K562 (cell line): ENCODE results near the gene CTIF. TPM values are rescaled to one million over a fixed set of nuclear protein-coding genes. Genes with fewer than 3 reads are reported as not detected.

Source experiments
- ATAC-seq: fragments of 200-7000 bp; cut with Tn5 transposase; 3 replicates; pipeline ENCODE4 v1.9.1; 2020; ENCODE audit warnings: moderate library complexity
- BruUV-seq: library from RNA; stranded (reverse); fragments of 400-500 nt; replicated peaks from 2 replicates; lab custom pipeline; 2021; lab: Mats Ljungman, UMichigan
- CTCF ChIA-PET: fragments of 300-600 bp; formaldehyde crosslinking; extraction: SDS; loops from one replicate; lab custom pipeline; 2021; ENCODE audit warnings: low intra/inter-chr PET ratio; lab: Yijun Ruan, JAX
- POLR2A ChIA-PET: fragments of 300-600, 350-650 bp; sonication (Branson Sonifier 250); formaldehyde crosslinking; extraction: SDS; loops from one replicate; lab custom pipeline; 2021; ENCODE audit warnings: antibody characterized with exemption, inconsistent platforms; lab: Yijun Ruan, JAX
- DNase-seq, 4 experiments: peaks; one replicate each; pipeline versions ENCODE4 v3.0.0 to v3.0.0-alpha.2; 2011 to 2018; ENCODE audit warnings: low spot score in 3 of 4, mixed read lengths in 3 of 4; ENCODE audit errors: extremely low read depth in 1 of 4
- FAIRE-seq: peaks from 2 replicates; lab custom pipeline; 2011; peaks lifted over from hg19 to GRCh38; lab: Jason Lieb, UNC
- H2AFZ ChIP-seq: 2 replicates; pipeline ENCODE4 v1.6.0; 2011; ENCODE audit warnings: low read depth, low read length, control low read depth, inconsistent platforms
- H3K27ac ChIP-seq: fragments of 200-600 bp; 3 replicates; pipeline ENCODE4 v1.8.0; 2011; ENCODE audit warnings: low read depth, mild to moderate bottlenecking, control low read depth, inconsistent platforms, low read length, moderate library complexity, mixed read lengths; ENCODE audit errors: extremely low read depth
- H3K27me3 ChIP-seq, 2 experiments: fragments of 300-600 bp in 1 of 2; 2 replicates in 1 of 2; 3 replicates in 1 of 2; pipeline versions ENCODE4 v1.6.0 to v1.8.0; 2011; ENCODE audit warnings: inconsistent platforms in 2 of 2, low read length in 2 of 2, mild to moderate bottlenecking in 1 of 2, mixed read lengths in 1 of 2, moderate library complexity in 1 of 2; ENCODE audit not compliant: control insufficient read depth in 2 of 2, insufficient read depth in 2 of 2
- H3K36me3 ChIP-seq: fragments of 300-600 bp; 3 replicates; pipeline ENCODE4 v1.8.0; 2011; ENCODE audit warnings: mild to moderate bottlenecking, low read length, inconsistent platforms; ENCODE audit not compliant: control insufficient read depth, insufficient read depth
- H3K4me1 ChIP-seq, 2 experiments: fragments of 200-600 bp in 1 of 2; replicated peaks in 1 of 2; 2 replicates in 1 of 2; 3 replicates in 1 of 2; pipeline versions ENCODE4 v1.5.1 to v1.8.0; 2011; ENCODE audit warnings: inconsistent platforms in 2 of 2, low read length in 2 of 2, mild to moderate bottlenecking in 1 of 2, mixed read lengths in 1 of 2, moderate library complexity in 1 of 2; ENCODE audit not compliant: control insufficient read depth in 2 of 2, insufficient read depth in 2 of 2
- H3K4me2 ChIP-seq: 2 replicates; pipeline ENCODE4 v1.6.1; 2011; ENCODE audit warnings: low read length, control low read depth, inconsistent platforms, mixed read lengths; ENCODE audit not compliant: insufficient read depth
- H3K4me3 ChIP-seq: fragments of 200-600 bp; sonication (generic), shearing (Covaris generic); 2 replicates; pipeline ENCODE4 v1.5.1; 2016; ENCODE audit warnings: control low read depth, inconsistent platforms
- H3K79me2 ChIP-seq: fragments of 200-600 bp; 3 replicates; pipeline ENCODE4 v1.8.0; 2011; ENCODE audit warnings: low read length, inconsistent platforms; ENCODE audit not compliant: control insufficient read depth, insufficient read depth
- H3K9ac ChIP-seq, 2 experiments: 2 replicates each; pipeline versions ENCODE4 v1.6.0 to v1.6.1; 2011; ENCODE audit warnings: low read depth in 2 of 2, low read length in 2 of 2, control low read depth in 1 of 2, inconsistent platforms in 1 of 2, mild to moderate bottlenecking in 1 of 2, mixed read lengths in 1 of 2; ENCODE audit not compliant: insufficient read depth in 1 of 2
- H3K9me1 ChIP-seq: one replicate; pipeline ENCODE4 v1.6.0; 2011; ENCODE audit warnings: inconsistent platforms, mild to moderate bottlenecking, low read length, moderate library complexity; ENCODE audit not compliant: control insufficient read depth, insufficient read depth
- H3K9me3 ChIP-seq: replicated peaks from 2 replicates; pipeline ENCODE4 v1.5.1; 2011; ENCODE audit warnings: low read depth, low read length, inconsistent platforms; ENCODE audit not compliant: control insufficient read depth, insufficient read depth
- H4K20me1 ChIP-seq: replicated peaks from 2 replicates; pipeline ENCODE4 v1.6.1; 2011; ENCODE audit warnings: low read length, inconsistent platforms, mixed read lengths; ENCODE audit not compliant: control insufficient read depth, insufficient read depth
- ELF4 ChIP-seq: fragments of 450-650 bp; formaldehyde crosslinking; IDR thresholded peaks from 2 replicates; pipeline ENCODE4 v1.4.0; 2022; ENCODE audit warnings: missing genetic modification characterization
- FOXA3 ChIP-seq, 2 experiments: fragments of 450-650 bp in 1 of 2; sonication (generic) in 1 of 2; formaldehyde crosslinking; IDR thresholded peaks in 1 of 2; conservative IDR thresholded peaks in 1 of 2; 2 replicates each; pipeline versions ENCODE4 v1.4.0 to v1.8.0; 2020 to 2022; ENCODE audit warnings: mild to moderate bottlenecking in 2 of 2, missing genetic modification reagents in 1 of 2
- NCOA6 ChIP-seq: fragments of 450-650 bp; IDR thresholded peaks from 2 replicates; pipeline ENCODE4 v1.6.1; 2017; ENCODE audit warnings: mild to moderate bottlenecking
- NR1H2 ChIP-seq: sonication (generic); formaldehyde crosslinking; IDR thresholded peaks from 2 replicates; pipeline ENCODE4 v1.4.0; 2020; ENCODE audit warnings: mild to moderate bottlenecking, missing genetic modification reagents
- SNAPC5 ChIP-seq: fragments of 250-450 bp; sonication (Bioruptor Pico); IDR thresholded peaks from 2 replicates; pipeline ENCODE4 v1.8.0; 2021; ENCODE audit warnings: moderate library complexity, mild to moderate bottlenecking, inconsistent platforms
- TFAM ChIP-seq: fragments of 250-450 bp; sonication (Bioruptor Pico); conservative IDR thresholded peaks from 2 replicates; pipeline ENCODE4 v1.5.0; 2021; ENCODE audit warnings: mild to moderate bottlenecking, moderate library complexity
- VEZF1 ChIP-seq: fragments of 200-800 bp; sonication (Bioruptor generic); IDR thresholded peaks from 2 replicates; pipeline ENCODE4 v1.6.1; 2017; ENCODE audit warnings: missing genetic modification characterization, missing compliant biosample characterization
- ZNF184 ChIP-seq: sonication (generic); formaldehyde crosslinking; IDR thresholded peaks from 2 replicates; pipeline ENCODE4 v1.5.0; 2020; ENCODE audit warnings: missing genetic modification reagents
- ZNF263 ChIP-seq: sonication (generic); formaldehyde crosslinking; IDR thresholded peaks from 2 replicates; pipeline ENCODE4 v1.8.0; 2022; ENCODE audit warnings: mild to moderate bottlenecking, missing genetic modification reagents, borderline replicate concordance
- ZNF408 ChIP-seq: fragments of 250-450 bp; sonication (Bioruptor Pico); IDR thresholded peaks from 2 replicates; pipeline ENCODE4 v1.4.0; 2020; ENCODE audit warnings: low read depth, mild to moderate bottlenecking, moderate library complexity
- ZNF780A ChIP-seq: fragments of 250-450 bp; sonication (Bioruptor Pico); IDR thresholded peaks from 2 replicates; pipeline ENCODE4 v1.5.0; 2021; ENCODE audit warnings: mild to moderate bottlenecking
- WGBS: fragments of 100-300 bp; shearing (Covaris generic); methylation state at CpG from one replicate; pipeline ENCODE4 v1.1.6; 2016; ENCODE audit warnings: low coverage, mixed read lengths; ENCODE audit not compliant: insufficient coverage; ENCODE audit errors: missing lambda C conversion rate; 5-methylcytosine and 5-hydroxymethylcytosine counted together
- in situ Hi-C: fragments of 300-500 bp; cut with MboI; formaldehyde crosslinking; loops from 4 replicates; pipeline ENCODE4 v1.15.0; 2018; ENCODE audit warnings: inconsistent platforms, mixed read lengths
- intact Hi-C: fragments of 100-400 bp; cut with micrococcal nuclease; formaldehyde crosslinking; loops from 2 replicates; pipeline ENCODE4 v1.14.2; 2022
- polyA plus RNA-seq, 8 experiments: library from polyadenylated mRNA; depleted of rRNA in 4 of 8; stranded (reverse) in 5 of 8; unstranded in 3 of 8; fragments of >200 nt; fragmentation: Nextera tagmentation in 2 of 8; fragmentation: Illumina TruSeq in 1 of 8; extraction: Ambion mirVana in 2 of 8; extraction: Trizol in 1 of 8; gene quantifications; 2 replicates each; pipeline versions ENCODE4 v1.2.1 to v1.2.3, GENCODE V29; 2011 to 2014; ENCODE audit warnings: inconsistent platforms in 1 of 8, missing spikeins in 1 of 8
- total RNA-seq, 7 experiments: library from RNA; depleted of rRNA in 6 of 7; stranded (reverse); fragments of >200 nt in 6 of 7; fragmentation: Illumina TruSeq in 2 of 7; extraction: Trizol in 2 of 7; gene quantifications; 2 replicates each; pipeline versions ENCODE4 v1.2.1 to v1.2.3, GENCODE V29; 2011 to 2021; ENCODE audit warnings: low replicate concordance in 1 of 7
- TF ChIP-seq, protein P1 (sequence below): fragments of 450-650 bp; IDR thresholded peaks from 2 replicates; pipeline ENCODE4 v1.7.1; 2018; ENCODE audit warnings: mild to moderate bottlenecking, low read depth; ENCODE audit not compliant: partially characterized antibody
- TF ChIP-seq, protein P2 (sequence below): fragments of 250-450 bp; sonication (Bioruptor Pico); IDR thresholded peaks from 2 replicates; pipeline ENCODE4 v1.4.0; 2020; ENCODE audit warnings: borderline replicate concordance
- TF ChIP-seq, protein P3 (sequence below): fragments of 450-650 bp; formaldehyde crosslinking; IDR thresholded peaks from 2 replicates; pipeline ENCODE4 v1.4.0; 2020; ENCODE audit warnings: mild to moderate bottlenecking, mixed read lengths

The CTIF gene
- total and polyA plus RNA-seq, 9 of the 15 experiments (the other 6 are each of a cell fraction or from before 2014, with no cell fraction given): 0.17 to 11.5 (median 2.2) TPM

- no peaks in the 10 kb centered on the region for H3K4me1 ChIP-seq
- CTCF ChIA-PET: no interaction called here
- H3K4me2 ChIP-seq: no peak overlapping the region
- intact Hi-C loops: no loop called here
- DNase-seq (no peak), FAIRE-seq (no peak), ATAC-seq (no peak)
- H3K9ac ChIP-seq: no peak overlapping the region
- no peaks in the 10 kb centered on the region for H3K9me1 ChIP-seq
- no peak overlapping the region for H3K4me3 ChIP-seq
- H2AFZ ChIP-seq: no peak overlapping the region
- no peaks in the 10 kb centered on the region for H3K79me2 ChIP-seq
- 0% methylated on average over 2 of the region's 2 CpGs for WGBS
- BruUV-seq: no TSS peak
- POLR2A ChIA-PET: no interaction called here
- H3K27ac ChIP-seq: no peak overlapping the region
- no peaks in the 10 kb centered on the region; a peak in 1 of 5 replicates for H3K27me3 ChIP-seq
- no peaks in the 10 kb centered on the region for H4K20me1 ChIP-seq
- no peaks in the 10 kb centered on the region for H3K36me3 ChIP-seq
- in situ Hi-C loops: no loop called here
- no peaks in the 10 kb centered on the region for H3K9me3 ChIP-seq
- TF ChIP-seq NR1H2 (CRISPR knock-in tag): no peak
- no peak for TF ChIP-seq TFAM
- TF ChIP-seq, protein P1, sequence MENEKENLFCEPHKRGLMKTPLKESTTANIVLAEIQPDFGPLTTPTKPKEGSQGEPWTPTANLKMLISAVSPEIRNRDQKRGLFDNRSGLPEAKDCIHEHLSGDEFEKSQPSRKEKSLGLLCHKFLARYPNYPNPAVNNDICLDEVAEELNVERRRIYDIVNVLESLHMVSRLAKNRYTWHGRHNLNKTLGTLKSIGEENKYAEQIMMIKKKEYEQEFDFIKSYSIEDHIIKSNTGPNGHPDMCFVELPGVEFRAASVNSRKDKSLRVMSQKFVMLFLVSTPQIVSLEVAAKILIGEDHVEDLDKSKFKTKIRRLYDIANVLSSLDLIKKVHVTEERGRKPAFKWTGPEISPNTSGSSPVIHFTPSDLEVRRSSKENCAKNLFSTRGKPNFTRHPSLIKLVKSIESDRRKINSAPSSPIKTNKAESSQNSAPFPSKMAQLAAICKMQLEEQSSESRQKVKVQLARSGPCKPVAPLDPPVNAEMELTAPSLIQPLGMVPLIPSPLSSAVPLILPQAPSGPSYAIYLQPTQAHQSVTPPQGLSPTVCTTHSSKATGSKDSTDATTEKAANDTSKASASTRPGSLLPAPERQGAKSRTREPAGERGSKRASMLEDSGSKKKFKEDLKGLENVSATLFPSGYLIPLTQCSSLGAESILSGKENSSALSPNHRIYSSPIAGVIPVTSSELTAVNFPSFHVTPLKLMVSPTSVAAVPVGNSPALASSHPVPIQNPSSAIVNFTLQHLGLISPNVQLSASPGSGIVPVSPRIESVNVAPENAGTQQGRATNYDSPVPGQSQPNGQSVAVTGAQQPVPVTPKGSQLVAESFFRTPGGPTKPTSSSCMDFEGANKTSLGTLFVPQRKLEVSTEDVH: no peak
- no peak for TF ChIP-seq ZNF780A (CRISPR knock-in tag)
- no peak for TF ChIP-seq NCOA6
- no peak for TF ChIP-seq ZNF408 (CRISPR knock-in tag)
- TF ChIP-seq SNAPC5: no peak
- TF ChIP-seq FOXA3 (CRISPR knock-in tag; conservative IDR thresholded peaks at IDR 0.05 in 1 of 2, IDR thresholded peaks at IDR 0.05 in 1 of 2): no peak
- TF ChIP-seq VEZF1 (CRISPR knock-in tag): no peak
- TF ChIP-seq ZNF263 (CRISPR knock-in tag): no peak
- no peak for TF ChIP-seq ZNF184 (CRISPR knock-in tag)
- TF ChIP-seq, protein P2, sequence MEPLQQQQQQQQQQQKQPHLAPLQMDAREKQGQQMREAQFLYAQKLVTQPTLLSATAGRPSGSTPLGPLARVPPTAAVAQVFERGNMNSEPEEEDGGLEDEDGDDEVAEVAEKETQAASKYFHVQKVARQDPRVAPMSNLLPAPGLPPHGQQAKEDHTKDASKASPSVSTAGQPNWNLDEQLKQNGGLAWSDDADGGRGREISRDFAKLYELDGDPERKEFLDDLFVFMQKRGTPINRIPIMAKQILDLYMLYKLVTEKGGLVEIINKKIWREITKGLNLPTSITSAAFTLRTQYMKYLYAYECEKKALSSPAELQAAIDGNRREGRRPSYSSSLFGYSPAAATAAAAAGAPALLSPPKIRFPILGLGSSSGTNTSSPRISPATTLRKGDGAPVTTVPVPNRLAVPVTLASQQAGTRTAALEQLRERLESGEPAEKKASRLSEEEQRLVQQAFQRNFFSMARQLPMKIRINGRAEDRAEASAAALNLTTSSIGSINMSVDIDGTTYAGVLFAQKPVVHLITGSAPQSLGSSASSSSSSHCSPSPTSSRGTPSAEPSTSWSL: no peak
- TF ChIP-seq ELF4 (CRISPR knock-in tag): no peak
- TF ChIP-seq, protein P3, sequence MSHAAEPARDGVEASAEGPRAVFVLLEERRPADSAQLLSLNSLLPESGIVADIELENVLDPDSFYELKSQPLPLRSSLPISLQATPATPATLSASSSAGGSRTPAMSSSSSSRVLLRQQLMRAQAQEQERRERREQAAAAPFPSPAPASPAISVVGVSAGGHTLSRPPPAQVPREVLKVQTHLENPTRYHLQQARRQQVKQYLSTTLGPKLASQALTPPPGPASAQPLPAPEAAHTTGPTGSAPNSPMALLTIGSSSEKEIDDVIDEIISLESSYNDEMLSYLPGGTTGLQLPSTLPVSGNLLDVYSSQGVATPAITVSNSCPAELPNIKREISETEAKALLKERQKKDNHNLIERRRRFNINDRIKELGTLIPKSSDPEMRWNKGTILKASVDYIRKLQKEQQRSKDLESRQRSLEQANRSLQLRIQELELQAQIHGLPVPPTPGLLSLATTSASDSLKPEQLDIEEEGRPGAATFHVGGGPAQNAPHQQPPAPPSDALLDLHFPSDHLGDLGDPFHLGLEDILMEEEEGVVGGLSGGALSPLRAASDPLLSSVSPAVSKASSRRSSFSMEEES (CRISPR knock-in tag): no peak
These were observed 45.2 kb upstream of the CTIF start for GRCh38 chr18:48493434-48494230.
